ENCODE data around the gene KCNJ16. TPM values are rescaled to one million over a fixed set of nuclear protein-coding genes. Genes with fewer than 3 reads are reported as not detected.
A peak's percentile ranks its signal among the peaks of the same experiment; 100 is the strongest.

KCNJ16 gene
- total RNA-seq, 4 donors from 2014 or later, result 1.00 TPM; not detected in 3

DNA sequence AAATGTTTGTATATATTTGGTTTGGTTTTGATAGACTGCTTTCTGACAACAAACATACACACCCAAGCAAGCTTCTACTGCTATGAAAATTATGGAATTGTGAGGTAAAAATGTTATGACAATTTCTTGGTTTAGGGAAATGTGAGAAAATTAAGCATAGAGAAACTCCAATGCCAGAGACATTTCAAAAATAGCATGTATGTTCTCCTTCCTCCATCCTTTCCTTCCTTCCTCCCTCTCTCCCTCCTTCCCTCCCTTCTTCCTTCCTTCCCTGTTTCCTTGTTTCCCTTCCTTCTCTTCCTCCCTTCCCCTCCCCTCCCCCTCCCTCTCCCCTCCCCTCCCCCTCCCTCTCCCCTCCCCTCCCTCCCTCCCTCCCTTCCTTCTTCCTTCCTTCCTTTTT lies 109.2 kb downstream of the KCNJ16 start:
- Histone ChIP-seq H3K4me1 (peaks cover 64 to 68% of the 10 kb centered on the region in 2 donors), H3K27ac (peak overlapping the region; percentile 70 to 97 (median 84)), H3K36me3 (no peaks in the 10 kb centered on the region), H3K4me3 (no peak overlapping the region), H3K27me3 (no peaks in the 10 kb centered on the region), H3K9me3 (no peaks in the 10 kb centered on the region)
- DNase-seq (no peak), ATAC-seq (no peak)
- intact Hi-C loops (cut with DNase I; ENCODE audit: low total_unique reads) (no loop called here), in situ Hi-C loops (cut with MboI; ENCODE audit: low sequenced_read_pairs in 4 of 4) (no loop called here)
- TF ChIP-seq POLR2A (IDR thresholded peaks at IDR 0.05), result no peak
- TF ChIP-seq, protein P1, sequence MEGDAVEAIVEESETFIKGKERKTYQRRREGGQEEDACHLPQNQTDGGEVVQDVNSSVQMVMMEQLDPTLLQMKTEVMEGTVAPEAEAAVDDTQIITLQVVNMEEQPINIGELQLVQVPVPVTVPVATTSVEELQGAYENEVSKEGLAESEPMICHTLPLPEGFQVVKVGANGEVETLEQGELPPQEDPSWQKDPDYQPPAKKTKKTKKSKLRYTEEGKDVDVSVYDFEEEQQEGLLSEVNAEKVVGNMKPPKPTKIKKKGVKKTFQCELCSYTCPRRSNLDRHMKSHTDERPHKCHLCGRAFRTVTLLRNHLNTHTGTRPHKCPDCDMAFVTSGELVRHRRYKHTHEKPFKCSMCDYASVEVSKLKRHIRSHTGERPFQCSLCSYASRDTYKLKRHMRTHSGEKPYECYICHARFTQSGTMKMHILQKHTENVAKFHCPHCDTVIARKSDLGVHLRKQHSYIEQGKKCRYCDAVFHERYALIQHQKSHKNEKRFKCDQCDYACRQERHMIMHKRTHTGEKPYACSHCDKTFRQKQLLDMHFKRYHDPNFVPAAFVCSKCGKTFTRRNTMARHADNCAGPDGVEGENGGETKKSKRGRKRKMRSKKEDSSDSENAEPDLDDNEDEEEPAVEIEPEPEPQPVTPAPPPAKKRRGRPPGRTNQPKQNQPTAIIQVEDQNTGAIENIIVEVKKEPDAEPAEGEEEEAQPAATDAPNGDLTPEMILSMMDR (IDR thresholded peaks at IDR 0.05 in 4 of 5, conservative IDR thresholded peaks at IDR 0.05 in 1 of 5), result no peak

GRCh38 chr17:70184770-70185169 lies 109.7 kb downstream of the KCNJ16 start:
- intact Hi-C loops (cut with DNase I; ENCODE audit: low total_unique reads), result no loop called here
- Histone ChIP-seq H3K27me3 (no peaks in the 10 kb centered on the region), H3K4me1 (peaks cover 63 to 65% of the 10 kb centered on the region in 2 donors), H3K9me3 (no peaks in the 10 kb centered on the region), H3K4me3 (no peak overlapping the region), H3K36me3 (no peaks in the 10 kb centered on the region), H3K27ac (peak overlapping the region; percentile 45 to 92 (median 70))
- in situ Hi-C loops (cut with MboI; ENCODE audit: low sequenced_read_pairs in 4 of 4), result no loop called here
- ATAC-seq, result peak; percentile 50 to 57
- peak in 1 of 2 donors; percentile 36 for DNase-seq
- TF ChIP-seq POLR2A (IDR thresholded peaks at IDR 0.05), result no peak
- TF ChIP-seq, protein P1 (IDR thresholded peaks at IDR 0.05 in 4 of 5, conservative IDR thresholded peaks at IDR 0.05 in 1 of 5), result no peak

Other genes starting within 250 kb of the KCNJ16 start
- gene KCNJ2, start 94.3 kb downstream of the KCNJ16 start, total RNA-seq, result 10 to 100 TPM in 2 of 4 donors, 1 to 10 TPM in 2; 7.3 to 18.9 (median 10.6) TPM

All from gastrocnemius medialis (tissue), 4 donors.